ENCODE data around the gene CDH2. TPM values are rescaled to one million over a fixed set of nuclear protein-coding genes. Genes with fewer than 3 reads are reported as not detected.

Gene CDH2
- total RNA-seq, 1 experiment from 2014 or later, result 36.2 TPM

DNA sequence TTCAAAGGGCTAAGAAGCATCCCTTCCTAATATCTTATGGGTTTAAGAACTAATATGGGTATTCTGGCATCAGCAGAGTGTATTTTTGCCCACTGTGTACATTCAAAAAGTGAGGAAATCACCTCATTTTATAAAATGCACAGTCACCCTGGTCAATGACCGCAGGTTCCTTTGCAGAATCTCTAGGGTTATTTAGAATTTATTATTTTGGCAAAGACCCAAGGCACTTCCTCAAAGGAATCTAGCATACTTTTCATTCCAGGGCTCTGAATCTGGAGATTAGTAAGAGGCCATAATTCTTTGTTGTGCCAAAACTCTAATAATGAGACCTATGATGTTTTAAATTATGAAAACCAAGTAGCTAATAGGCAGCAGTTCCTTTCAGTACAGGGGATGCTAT, 27.2 kb upstream of the CDH2 start:
- H2BK120ac ChIP-seq (ENCODE audit: low read depth, low read length, poor library complexity, severe bottlenecking), result no peak overlapping the region
- 0 out of 4 replicates have a peak, but pooled peaks cover 0 to 4% of the 10 kb centered on the region in 2 experiments for H3K4me1 Mint-ChIP-seq
- no peak overlapping the region for H2AFZ ChIP-seq (ENCODE audit: low read length)
- H3K36me3 Mint-ChIP-seq (ENCODE audit: insufficient read depth in 1 of 3, low read depth in 3 of 3), result no peaks in the 10 kb centered on the region
- no peak overlapping the region for H3K27ac ChIP-seq (ENCODE audit: insufficient read length, low read depth, low read length)
- no peak overlapping the region for H4K5ac ChIP-seq (ENCODE audit: insufficient read length, low read depth, low read length)
- no peak overlapping the region for H3K9ac ChIP-seq (ENCODE audit: extremely low read depth, insufficient read length, low read length)
- no peak for DNase-seq
- no peaks in the 10 kb centered on the region for H4K20me1 ChIP-seq (ENCODE audit: control insufficient read depth, insufficient read depth, insufficient read length)
- H3K14ac ChIP-seq (ENCODE audit: insufficient read depth, low read length), result no peak overlapping the region
- no peaks in the 10 kb centered on the region for H3K27me3 ChIP-seq (ENCODE audit: insufficient read depth, low read length)
- no peaks in the 10 kb centered on the region for H3K79me2 ChIP-seq (ENCODE audit: insufficient read depth, low read length)
- no peak overlapping the region for H3K23ac ChIP-seq (ENCODE audit: insufficient read length, low read depth, low read length)
- no peak overlapping the region for H3T11ph ChIP-seq (ENCODE audit: low read length)
- H2BK5ac ChIP-seq (ENCODE audit: insufficient read length, low read length), result no peak overlapping the region
- no peaks in the 10 kb centered on the region for H3K9me3 Mint-ChIP-seq
- H3K18ac ChIP-seq (ENCODE audit: insufficient read length, low read depth, low read length), result no peak overlapping the region
- H3K27ac Mint-ChIP-seq, result no peak overlapping the region
- no peak overlapping the region for H3K4ac ChIP-seq (ENCODE audit: low read depth, low read length)
- H3K27me3 Mint-ChIP-seq (ENCODE audit: low read depth), result no peaks in the 10 kb centered on the region
- H4K91ac ChIP-seq (ENCODE audit: insufficient read length, low read depth, low read length), result no peak overlapping the region
- no peaks in the 10 kb centered on the region for H3K4me1 ChIP-seq (ENCODE audit: insufficient read depth, low read length)
- no peak overlapping the region for H3K4me3 Mint-ChIP-seq
- H3K9me3 ChIP-seq (ENCODE audit: control insufficient read depth, low read depth, low read length), result no peaks in the 10 kb centered on the region
- H2AK5ac ChIP-seq (ENCODE audit: insufficient read length, low read length), result no peak overlapping the region
- H3K23me2 ChIP-seq (ENCODE audit: insufficient read length, low read depth, low read length, poor library complexity, severe bottlenecking), result no peaks in the 10 kb centered on the region
- WGBS (ENCODE audit: extremely low coverage, insufficient read length, low lambda C conversion rate), result no CpG with 5 or more reads among the region's 1 CpG
- H2BK12ac ChIP-seq (ENCODE audit: insufficient read length, low read depth, low read length), result no peak overlapping the region
- H3K79me1 ChIP-seq (ENCODE audit: insufficient read depth, low read depth, low read length, poor library complexity, severe bottlenecking), result no peaks in the 10 kb centered on the region
- no peak for TF ChIP-seq CTCF (conservative IDR thresholded peaks at IDR 0.05)
- H3K4me2 ChIP-seq (ENCODE audit: insufficient read depth, insufficient read length, low read length), result no peak overlapping the region
- H2BK20ac ChIP-seq (ENCODE audit: low read depth, low read length, poor library complexity, severe bottlenecking), result no peak overlapping the region
- H3K56ac ChIP-seq (ENCODE audit: insufficient read length, low read depth, low read length), result no peak overlapping the region
- H4K8ac ChIP-seq (replicated peaks; ENCODE audit: insufficient read length, low read depth, low read length), result no peak overlapping the region
- H2BK15ac ChIP-seq (ENCODE audit: low read depth, low read length), result no peak overlapping the region
